DMS79 treated with DMSO at 0.1 percent for 48 hours (cell line): Measurements from ENCODE around the gene POT1.

Source experiments
- DNase-seq: peaks from one replicate; lab custom pipeline; 2025; lab: John Stamatoyannopoulos, UW

POT1 gene

DNA sequence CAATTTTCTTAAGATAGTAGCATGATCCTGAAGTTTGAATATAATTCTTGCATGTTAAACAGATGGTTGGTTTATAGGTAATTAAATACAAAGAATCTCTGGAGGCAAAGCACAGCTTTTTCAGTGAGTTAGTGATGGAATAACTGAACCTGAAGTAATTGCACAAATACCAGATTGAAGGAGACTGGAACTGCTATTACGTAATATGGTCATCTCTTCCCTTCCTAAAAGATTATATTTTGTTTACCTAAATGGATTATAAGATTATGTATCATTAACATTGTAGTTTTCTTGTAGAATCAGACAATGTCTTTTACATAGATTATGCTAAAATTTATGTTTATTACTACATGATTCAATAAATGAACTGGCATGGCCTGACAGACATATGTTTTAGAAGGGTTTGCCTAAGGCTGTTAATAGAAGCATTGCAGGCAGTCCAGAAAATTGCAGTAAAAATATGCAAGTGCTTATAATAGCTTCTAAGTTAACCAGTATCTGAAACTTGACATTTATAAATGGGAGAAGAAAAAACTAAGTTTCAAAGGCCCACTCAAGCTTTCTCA, 128.2 kb downstream of the POT1 start:
- DNase-seq: no peak

DNA sequence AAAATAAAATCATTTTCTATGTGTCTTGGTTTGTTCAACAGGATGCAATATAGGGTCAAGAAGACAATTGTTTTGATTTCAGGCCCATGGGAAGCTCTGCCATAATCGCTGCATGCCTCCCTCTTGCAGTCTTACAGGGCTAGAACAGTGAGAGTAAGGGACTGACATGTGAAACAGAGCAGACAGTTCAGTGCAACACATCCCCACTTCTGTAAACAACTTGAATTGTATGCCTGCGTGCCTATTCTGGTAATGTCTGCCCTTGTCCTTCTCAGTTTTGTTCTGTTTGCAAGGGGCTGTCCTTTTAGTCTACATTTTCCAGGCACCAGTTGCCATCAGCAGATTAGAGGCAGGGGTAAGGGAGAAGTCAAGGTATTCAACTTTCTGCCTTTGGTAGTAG, 129.2 kb downstream of the POT1 start:
- no peak for DNase-seq

DNA sequence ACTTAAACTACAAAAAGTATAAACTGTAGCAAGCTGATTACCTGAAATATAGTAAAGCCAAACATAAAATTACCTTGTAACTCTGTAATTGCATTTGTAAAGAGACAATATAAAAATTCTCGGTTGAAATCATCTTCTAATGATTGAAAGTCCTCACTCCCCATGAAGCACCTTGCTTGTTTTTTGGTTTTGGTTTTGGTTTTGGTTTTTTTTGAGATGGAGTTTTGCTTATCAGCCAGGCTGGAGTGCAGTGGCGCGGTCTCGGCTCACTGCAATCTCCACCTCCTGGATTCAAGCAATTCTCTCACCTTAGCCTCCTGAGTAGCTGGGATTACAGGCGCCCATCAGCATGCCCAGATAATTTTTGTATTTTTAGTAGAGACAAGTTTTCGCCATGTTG, 130.2 kb downstream of the POT1 start:
- no peak for DNase-seq

DNA sequence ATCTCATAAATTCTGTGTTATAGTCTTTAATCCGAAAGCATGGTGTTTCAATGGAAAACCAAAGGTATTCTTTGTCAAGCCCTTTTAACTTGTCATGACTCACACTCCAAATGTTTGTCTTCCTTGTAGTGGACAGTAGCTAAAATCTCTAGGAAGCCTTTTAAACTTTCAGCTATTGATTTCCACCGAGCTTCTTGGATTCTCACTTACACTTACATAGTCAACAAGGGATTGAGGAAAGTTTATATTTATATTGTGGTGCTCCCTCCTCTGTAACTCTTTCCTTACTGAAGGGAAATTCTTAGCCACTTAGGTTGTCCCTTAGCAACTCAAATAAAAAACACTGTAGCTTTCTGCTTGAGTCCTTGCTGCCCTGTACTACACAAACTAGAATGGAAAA, 132.9 kb downstream of the POT1 start:
- no peak for DNase-seq

DNA sequence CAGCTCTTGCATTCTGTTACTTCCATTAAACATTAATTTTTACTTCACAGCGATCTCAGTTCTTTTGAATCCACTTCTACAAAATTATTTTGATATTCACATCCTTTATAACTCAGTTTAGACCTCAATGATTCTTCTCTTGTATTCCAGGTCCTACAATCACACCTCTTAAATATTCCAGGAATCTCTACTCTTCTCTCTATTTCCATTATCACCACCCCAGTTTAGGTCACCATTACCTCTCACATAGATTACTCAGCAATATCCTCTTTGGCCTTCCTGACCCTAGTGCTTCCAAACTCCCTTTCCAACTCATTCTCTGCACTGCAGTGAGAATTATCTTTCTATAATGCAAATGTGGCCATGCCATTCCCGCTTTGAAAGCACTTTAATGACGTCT, 136.9 kb downstream of the POT1 start:
- DNase-seq: no peak

DNA sequence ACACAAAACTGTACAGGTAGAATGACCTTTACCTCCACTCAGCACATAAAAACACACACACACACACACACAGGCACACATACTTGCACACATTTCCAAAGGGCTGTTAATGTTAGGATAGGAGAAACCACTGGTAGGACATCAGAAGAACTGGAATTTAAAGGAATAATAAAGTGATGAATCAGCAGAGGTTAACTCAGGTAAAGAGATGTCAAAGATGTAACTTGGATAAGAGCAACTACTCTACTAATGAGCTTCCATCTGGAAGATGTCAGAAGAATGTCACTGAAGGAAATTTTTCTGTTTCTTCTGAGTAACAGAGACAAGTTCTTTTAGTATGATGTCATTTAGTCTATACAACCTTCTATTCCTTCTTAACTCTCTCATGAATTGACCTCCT, 137.6 kb downstream of the POT1 start:
- no peak for DNase-seq

DNA sequence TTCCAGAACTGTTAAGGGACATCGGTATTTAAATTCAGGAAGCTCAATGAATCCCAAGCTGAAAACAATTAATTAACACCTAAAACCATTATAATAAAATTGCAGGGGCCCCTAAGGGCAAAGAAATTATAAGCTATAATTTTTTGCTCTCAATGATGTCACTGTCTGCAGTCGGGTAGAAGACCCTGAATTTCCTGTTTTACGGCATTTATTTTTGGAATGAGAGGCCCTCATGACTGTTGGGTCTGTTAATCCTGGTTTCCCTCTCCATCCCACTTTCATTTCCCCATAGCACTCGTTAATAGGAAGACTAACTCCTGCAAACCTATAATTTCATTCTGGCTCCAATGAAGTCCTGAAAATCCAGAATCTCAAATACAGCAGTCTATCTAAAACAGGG, 138.2 kb downstream of the POT1 start:
- DNase-seq: no peak

DNA sequence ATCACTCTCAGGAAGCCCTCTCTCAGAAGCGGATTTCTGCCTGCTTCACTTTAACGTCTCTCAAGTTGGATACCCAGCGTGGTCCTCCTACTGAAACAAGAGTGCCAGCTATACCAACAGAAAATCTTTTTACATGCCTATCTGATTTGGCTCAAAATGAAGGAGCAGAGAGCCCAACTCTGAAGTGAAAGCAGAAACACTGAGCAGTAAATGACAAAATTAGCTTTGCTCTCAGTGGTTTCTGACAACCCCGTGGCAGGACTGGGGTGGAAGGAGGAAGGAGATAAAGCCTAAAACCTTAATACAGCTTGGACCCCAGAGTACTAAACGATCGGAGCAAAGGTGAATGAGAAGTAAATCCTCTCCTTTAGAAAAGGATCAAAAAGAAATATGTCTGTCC, 139.0 kb downstream of the POT1 start:
- no peak for DNase-seq

DNA sequence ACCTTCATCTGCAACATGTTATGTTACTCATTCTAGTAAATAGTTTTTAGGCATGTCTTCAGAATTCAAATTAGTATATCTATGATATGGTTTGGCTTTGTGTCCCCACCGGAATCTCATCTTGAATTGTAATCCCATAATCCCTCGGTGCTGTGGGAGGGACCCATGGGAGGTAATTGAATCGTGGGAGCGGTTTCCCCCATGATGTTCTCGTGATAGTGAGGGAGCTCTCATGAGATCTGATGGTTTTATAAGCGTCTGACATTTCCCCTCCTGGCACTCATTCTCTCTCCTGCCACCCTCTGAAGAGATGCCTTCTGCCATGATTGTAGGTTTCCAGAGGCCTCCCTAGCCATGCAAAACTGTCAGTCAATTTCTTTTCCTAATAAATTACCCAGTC, 143.6 kb downstream of the POT1 start:
- no peak for DNase-seq

DNA sequence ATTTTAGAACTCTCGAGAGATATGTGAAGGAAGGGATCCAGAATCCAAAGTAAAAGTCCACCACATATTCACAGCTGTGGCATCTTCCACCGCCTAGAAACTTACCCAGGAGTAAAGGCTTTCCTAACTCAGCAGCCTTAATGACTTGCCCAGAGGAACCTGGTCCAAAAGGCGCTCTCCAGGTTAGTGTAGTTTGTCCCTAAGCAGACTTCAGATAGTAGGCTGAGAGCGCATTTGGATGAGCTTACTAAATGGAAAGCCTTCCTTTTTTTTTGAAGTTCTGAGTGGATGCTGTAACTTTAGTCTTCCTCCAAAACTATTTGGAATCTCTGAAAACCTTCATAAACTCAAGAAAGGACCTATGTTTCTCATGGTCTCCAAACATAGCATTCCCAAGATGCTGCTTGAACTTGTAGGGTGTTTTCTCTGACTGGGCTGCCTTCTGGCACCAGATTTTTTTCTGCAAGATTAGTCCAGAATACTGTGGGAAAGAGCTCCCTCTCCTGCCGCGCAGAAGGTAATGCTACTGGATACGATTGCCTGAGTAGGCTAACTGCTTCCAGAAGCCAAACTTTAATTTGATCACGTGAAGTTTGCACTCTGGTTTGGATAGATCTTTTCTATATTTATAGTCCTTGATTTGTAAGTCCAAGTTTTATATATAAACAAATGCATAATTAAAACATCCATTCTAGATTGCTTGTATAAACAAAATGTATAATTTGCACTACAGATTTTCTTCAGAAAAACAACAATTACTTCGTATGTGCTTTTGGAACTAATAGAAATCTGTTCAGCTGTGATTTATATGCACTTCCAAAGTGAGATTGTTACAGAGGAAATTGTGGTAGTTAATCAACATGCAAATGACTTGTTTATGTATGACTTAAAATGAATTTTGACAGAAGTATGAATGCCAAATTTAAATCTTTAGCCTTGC, 144.5 kb downstream of the POT1 start:
- no peak for DNase-seq

DNA sequence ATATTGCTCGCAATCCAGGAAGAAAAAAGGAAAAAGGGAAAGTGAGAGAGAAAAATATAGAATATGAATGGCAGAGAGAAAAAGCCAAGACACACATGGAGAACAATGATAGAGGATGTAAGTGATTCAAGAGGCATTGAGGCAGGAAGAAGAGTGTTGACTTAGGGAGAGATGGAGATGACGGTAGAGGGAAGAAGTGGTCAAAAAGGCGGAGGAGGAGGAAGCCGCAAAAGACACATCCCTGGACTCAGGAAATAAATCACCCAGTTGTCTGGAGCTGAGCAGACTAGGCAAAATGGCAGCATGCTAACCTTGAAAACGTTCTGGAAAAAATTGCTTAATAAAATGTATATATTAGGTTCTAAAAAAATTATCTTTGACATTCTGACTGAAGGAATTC, 146.4 kb downstream of the POT1 start:
- DNase-seq: no peak

DNA sequence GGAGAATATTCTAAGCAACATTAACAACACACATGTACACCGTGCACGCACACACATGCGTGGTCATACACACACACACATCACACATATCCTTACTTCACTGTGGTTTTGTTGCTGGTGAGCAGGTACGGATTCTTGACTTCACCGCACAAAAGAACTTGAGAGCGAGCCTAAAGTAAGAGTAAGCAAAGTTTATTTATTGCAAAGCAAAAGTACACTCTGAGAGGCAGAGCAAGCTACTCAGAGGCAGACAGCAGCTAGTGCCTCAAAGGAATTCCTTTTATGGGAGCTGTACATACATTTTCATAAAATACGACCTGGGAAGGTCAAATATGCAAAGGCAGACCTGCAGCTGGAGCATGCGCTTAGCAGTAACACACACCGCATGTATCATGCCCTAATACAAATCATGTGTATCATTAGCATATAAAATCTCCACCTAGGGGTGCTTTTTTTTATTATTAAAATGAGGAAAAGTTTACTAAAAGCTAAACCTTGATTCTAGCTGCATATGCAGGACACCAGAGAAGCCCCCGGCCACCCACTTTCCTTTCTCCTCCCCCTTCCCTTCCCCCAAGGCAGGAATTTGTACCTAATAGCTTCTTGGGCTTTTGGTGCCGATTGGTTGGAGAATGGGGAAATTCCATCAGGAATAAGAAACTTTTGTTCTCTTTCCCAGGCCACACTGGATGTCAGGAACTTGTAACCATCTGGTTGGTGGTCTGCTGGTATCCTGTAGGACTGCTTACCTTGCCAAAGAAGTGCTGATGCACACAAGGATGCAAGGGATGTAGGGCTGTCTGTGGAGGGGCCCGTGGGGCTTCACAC, 147.5 kb downstream of the POT1 start:
- no peak for DNase-seq

DNA sequence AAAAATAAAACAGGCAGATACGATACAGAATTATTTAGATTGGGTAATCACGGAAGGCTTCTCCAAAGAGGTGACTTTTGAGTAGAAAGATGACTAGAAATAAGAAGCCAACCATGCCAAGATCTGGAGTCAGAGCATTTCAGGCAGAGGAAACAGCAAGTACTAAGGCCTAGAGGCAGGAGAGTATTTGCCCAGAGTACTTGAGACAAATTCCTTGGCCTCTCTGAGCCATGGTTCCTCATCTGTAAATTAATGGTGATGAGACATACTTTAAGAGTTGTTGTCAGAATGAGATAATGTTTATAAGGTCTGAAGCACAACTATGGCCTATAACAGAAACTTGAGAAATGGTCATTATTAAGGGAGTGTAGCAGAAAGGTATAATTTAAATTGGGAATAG, 148.2 kb downstream of the POT1 start:
- DNase-seq: no peak

DNA sequence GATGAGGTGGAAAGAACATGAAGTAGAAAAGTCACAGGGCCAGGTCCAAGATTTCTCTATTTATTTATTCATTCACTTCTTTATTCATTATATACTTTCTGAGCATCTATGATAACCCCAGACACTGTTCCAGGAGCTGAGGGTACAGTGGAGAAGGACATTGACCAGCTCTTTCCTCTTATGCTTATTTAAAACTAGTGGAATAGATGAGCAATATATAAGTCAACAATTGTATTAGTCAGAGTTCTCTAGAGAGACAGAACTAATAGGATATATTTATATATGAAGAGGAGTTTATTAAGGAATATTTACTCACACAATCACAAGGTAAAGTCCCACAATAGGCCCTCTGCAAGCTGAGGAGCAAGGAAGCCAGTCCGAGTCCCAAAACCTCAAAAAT, 149.0 kb downstream of the POT1 start:
- no peak for DNase-seq

DNA sequence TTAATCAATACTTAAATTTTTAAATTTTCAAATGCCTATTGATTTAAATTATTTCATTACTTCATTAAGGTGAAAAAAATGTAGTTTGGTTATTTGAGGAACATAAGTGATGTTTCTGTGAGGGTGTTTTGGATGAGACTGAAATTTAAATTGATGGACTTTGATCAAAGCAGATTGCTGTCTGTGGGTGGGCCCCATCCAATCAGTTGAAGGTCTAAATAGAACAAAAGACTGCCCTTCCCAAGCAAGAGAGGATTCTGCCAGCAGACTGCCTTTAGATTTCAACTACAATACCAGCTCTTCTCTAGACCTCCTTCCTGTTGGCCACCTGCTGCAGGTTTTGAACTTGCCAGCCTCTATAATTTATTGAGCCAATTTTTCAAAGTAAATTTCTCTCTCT, 149.6 kb downstream of the POT1 start:
- no peak for DNase-seq

DNA sequence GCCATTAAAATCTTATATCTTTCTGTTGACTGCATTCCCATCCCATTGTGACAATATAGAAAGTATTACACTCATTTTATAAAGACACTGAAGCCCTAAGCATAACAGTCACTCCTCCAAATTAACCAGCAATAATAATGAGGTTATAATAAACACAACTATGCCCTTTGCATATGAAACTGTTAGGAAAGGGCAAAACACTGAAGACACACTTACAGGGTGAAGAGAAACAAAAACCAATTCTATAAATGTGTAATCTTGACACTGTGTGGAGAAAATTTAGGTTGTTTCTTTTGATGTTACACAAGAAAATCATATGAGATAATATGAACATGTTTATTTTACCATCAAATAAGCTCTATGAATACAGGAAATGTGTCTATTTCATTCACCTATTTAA, 150.0 kb downstream of the POT1 start:
- DNase-seq: no peak

DNA sequence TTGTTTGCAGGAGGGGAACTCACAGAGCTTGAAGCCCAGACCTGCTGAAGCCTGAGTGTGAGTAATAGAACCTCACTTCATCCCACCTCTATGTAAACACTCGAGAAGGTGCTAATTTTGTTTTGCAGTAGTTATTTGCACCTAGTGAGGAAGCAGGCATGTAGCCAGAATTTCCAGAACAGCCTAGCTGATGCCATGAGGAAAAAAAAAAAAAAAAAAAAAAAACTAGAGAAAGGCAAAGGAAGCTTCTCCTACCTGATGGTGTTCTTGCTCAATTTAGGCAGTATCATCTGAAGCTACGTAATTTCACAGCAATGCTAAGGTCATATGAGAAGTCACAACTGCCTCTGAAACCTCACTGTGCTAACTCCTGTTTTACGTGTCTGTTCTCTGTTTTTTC, 150.4 kb downstream of the POT1 start:
- no peak for DNase-seq

DNA sequence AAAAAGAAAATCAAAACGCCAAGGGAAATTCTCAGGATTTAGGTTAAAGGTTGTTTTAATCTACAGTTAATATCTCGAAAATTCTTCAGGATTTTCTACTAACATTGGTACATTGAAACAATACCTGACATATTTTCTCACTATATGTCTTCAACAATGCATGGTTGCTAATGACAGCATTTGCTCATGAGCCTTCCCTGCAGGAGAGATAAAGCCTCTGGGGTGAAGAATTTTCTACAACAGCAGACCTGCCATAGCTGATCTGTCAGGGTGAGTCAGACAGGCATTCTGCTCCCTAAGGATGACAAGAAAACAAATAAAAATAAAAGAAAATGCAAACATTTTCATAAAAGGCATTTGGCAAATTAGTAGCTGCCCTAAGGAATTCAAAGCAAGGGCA, 152.4 kb downstream of the POT1 start:
- no peak for DNase-seq

DNA sequence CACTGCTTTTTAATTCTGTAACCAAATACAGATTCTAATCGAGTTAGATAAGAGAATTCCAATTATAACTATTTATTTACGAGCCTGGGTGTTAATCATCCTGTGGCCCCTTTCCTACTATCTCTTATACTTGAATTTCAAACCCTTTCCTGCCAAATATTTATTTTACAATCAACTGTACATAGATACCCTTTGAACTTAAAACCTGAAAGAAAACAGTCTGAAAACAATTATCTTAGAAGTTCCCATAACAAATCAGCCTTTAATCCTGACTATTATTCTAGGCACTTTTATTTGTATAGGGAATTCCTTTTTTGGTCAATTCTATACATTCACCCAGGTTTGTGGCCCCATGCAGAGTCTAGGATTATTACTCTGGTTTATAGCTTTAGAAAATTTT, 153.5 kb downstream of the POT1 start:
- no peak for DNase-seq

DNA sequence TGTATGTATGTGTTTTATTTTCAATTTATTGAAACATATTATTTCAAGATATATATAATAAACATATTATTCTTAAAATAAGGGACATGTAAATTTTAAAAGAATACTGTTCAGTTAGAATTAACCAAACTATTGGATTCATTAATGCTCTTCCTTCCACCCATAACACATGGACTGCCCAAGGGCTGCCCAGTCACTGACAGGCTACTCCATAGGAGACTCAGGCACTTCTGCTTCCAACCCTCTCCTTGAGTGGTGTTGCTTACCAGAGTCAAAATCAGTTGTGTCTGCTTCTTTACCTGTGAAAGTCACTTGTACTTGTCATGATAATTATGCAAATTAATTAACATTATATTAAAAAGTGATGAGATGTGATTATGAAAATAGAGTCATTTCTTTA, 154.2 kb downstream of the POT1 start:
- DNase-seq: no peak

DNA sequence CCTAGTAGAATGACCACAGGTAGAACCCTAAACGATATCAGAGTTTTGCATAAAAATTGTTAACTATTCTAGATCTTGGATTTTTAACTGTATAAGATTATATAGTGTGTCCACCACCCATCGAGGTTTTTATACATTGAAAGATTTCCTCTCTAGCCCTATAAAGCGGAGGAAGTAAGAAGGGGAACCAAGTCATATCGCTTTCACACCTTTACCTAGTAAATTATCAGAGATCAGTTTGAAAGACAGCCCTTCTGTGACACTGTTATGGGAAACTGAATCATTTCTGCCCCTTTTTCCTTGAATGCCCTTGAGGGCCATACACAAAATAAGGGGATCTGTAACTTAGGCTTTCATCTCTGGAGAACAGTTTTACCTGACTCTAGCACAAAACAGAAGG, 155.7 kb downstream of the POT1 start:
- DNase-seq: no peak

DNA sequence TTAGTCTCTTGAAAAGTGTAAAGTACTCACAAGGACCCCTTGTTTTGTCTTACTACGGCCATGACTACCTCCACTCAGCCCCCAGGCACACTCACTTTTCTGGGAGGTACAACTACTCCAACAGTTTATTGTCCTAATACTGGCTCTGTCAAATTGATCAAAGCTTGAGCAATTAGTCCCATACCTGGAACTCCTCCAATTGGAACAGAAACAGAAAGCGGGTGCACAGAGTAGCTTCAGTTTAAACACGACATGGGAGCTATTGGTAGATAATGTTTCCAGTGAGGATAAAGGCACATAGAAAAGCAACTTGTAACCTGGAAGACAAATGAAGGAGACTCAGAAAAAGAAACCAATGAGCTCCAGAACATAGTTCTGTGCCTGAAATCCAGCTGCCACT, 156.3 kb downstream of the POT1 start:
- DNase-seq: no peak
